Stomach (tissue), 9 donors: Measurements from ENCODE around the gene C8A. TPM values are rescaled to one million over a fixed set of nuclear protein-coding genes. Genes with fewer than 3 reads are reported as not detected.

Experiments
- DNase-seq, 2 donors: peaks; one replicate each; pipeline versions ENCODE4 v3.0.0 to v3.0.0-alpha.2; 2013 to 2019
- H3K27ac ChIP-seq, 5 donors: fragments of 200-600 bp in 4 of 5; sonication (generic) in 4 of 5; one replicate each; pipeline ENCODE4 v1.5.1; 2013 to 2019; ENCODE audit warnings: mild to moderate bottlenecking in 1 of 5, moderate library complexity in 1 of 5
- H3K27me3 ChIP-seq, 3 donors: fragments of 200-600 bp; sonication (generic); one replicate each; pipeline ENCODE4 v1.5.1; 2017 to 2019; ENCODE audit warnings: mixed run types in 1 of 3
- H3K36me3 ChIP-seq, 4 donors: fragments of 200-600 bp; sonication (generic); 1 replicate in 3 of 4; 2 replicates in 1 of 4; pipeline ENCODE4 v1.5.1; 2016 to 2019
- H3K4me1 ChIP-seq, 4 donors: fragments of 200-600 bp; sonication (generic); one replicate each; pipeline ENCODE4 v1.5.1; 2016 to 2019
- H3K4me3 ChIP-seq, 4 donors: fragments of 200-600 bp; sonication (generic) in 3 of 4; one replicate each; pipeline ENCODE4 v1.5.1; 2016 to 2019; ENCODE audit warnings: mild to moderate bottlenecking in 1 of 4
- H3K9me3 ChIP-seq, 4 donors: fragments of 200-600 bp; sonication (generic); one replicate each; pipeline ENCODE4 v1.5.1; 2016 to 2019
- CTCF ChIP-seq, 7 experiments: fragments of 450-650 bp in 4 of 7; fragments of 200-600 bp in 3 of 7; sonication (generic) in 3 of 7; IDR thresholded peaks; one replicate each; pipeline ENCODE4 v1.5.1; 2016 to 2019; ENCODE audit warnings: antibody characterized with exemption in 7 of 7, control low read depth in 2 of 7, mild to moderate bottlenecking in 1 of 7
- EP300 ChIP-seq: sonication (generic); formaldehyde crosslinking; IDR thresholded peaks from one replicate; pipeline ENCODE4 v1.6.1; 2017; ENCODE audit warnings: antibody characterized with exemption
- POLR2A ChIP-seq, 4 donors: fragments of 450-650 bp; IDR thresholded peaks; one replicate each; pipeline ENCODE4 v1.6.1; 2016; ENCODE audit warnings: antibody characterized with exemption in 4 of 4, control low read depth in 2 of 4, mild to moderate bottlenecking in 1 of 4, moderate library complexity in 1 of 4
- POLR2AphosphoS5 ChIP-seq, 3 donors: sonication (generic); formaldehyde crosslinking; IDR thresholded peaks; one replicate each; pipeline ENCODE4 v1.6.1; 2016; ENCODE audit warnings: antibody characterized with exemption in 3 of 3
- WGBS, 5 donors: extraction: QIAGEN DNeasy Blood & Tissue Kit in 3 of 5; methylation state at CpG; one replicate each; pipeline versions ENCODE4 v1.1.5 to v1.1.7; 2013 to 2018; 5-methylcytosine and 5-hydroxymethylcytosine counted together
- intact Hi-C: fragments of 100-400 bp; cut with DNase I; formaldehyde crosslinking; loops from one replicate; pipeline ENCODE4 v1.15.1; 2023; ENCODE audit warnings: low total_unique reads
- polyA plus RNA-seq, 3 donors: library from polyadenylated mRNA; stranded (reverse); fragments of 200-250 nt; gene quantifications; one replicate each; pipeline ENCODE4 v1.2.3, GENCODE V29; 2013
- total RNA-seq, 5 donors: library from RNA; depleted of rRNA; stranded (reverse); fragments of >200 nt; gene quantifications; one replicate each; pipeline versions ENCODE4 v1.1.0 to v1.2.3, GENCODE V29; 2014 to 2016
- donor health status: healthy with polysubstance abuse.
- donor health status: Bipolar disorder and iron deficiency.
- donor health status: healthy.

Gene C8A
- total and polyA plus RNA-seq, 8 donors, result 0.25 to 0.38 TPM; not detected in 6

- Histone ChIP-seq H3K27ac (peak within 1 kb of the TSS; percentile 41 to 50 (median 44)), H3K27me3 (no peaks in the 10 kb centered on the region), H3K4me3 (no peak within 1 kb of the TSS), H3K36me3 (no peaks in the 10 kb centered on the region), H3K9me3 (no peaks in the 10 kb centered on the region), H3K4me1 (peaks cover 8 to 33% (median 26%) of the 10 kb centered on the region in 4 donors)
- WGBS, 5 donors, result 49 to 76% (median 67%) methylated on average over 7 to 10 of the region's 10 CpGs
- peak in 1 of 2 donors; percentile 54 for DNase-seq
- intact Hi-C loops, result no loop called here
- TF ChIP-seq POLR2AphosphoS5 (IDR thresholded peaks at IDR 0.05) (no peak), EP300 (no peak), CTCF (IDR thresholded peaks at IDR 0.05) (no peak), POLR2A (IDR thresholded peaks at IDR 0.05) (no peak)
Measured at GRCh38 chr1:56819387-56819899, 35.2 kb upstream of the C8A start, which contains the start of gene FYB2. FYB2 (minus strand) TSS chr1:56819404; CDS start chr1:56819290, 114 bp downstream.

GRCh38 chr1:56820755-56821461 lies 33.7 kb upstream of the C8A start:
- no peaks in the 10 kb centered on the region for H3K36me3 ChIP-seq
- H3K9me3 ChIP-seq, result no peaks in the 10 kb centered on the region
- H3K27me3 ChIP-seq, result no peaks in the 10 kb centered on the region
- intact Hi-C loops, result loop anchor here (10.0 kb wide), 1 partner anchor 244 kb away; no protein-coding TSS in a partner anchor
- H3K4me3 ChIP-seq, result no peak overlapping the region
- no peak for TF ChIP-seq EP300
- peak in 5 of 7 experiments; percentile 69 to 89 (median 77) for TF ChIP-seq CTCF (IDR thresholded peaks at IDR 0.05)
- H3K4me1 ChIP-seq, result peaks cover 8 to 33% (median 26%) of the 10 kb centered on the region in 4 donors
- H3K27ac ChIP-seq, result peak overlapping the region in 2 of 5 donors; percentile 16 to 26
- WGBS, 5 donors, result 8 to 20% (median 14%) methylated on average over 7 of the region's 7 CpGs
- DNase-seq, result peak; percentile 87 to 89

- DNase-seq, result peak in 1 of 2 donors; percentile 71
- no peak for TF ChIP-seq POLR2A (IDR thresholded peaks at IDR 0.05)
- TF ChIP-seq POLR2AphosphoS5 (IDR thresholded peaks at IDR 0.05), result peak in 1 of 3 donors; percentile 30
- H3K4me1 ChIP-seq, result peaks cover 8 to 33% (median 26%) of the 10 kb centered on the region in 4 donors
- no peaks in the 10 kb centered on the region for H3K36me3 ChIP-seq
- no peaks in the 10 kb centered on the region for H3K27me3 ChIP-seq
- intact Hi-C loops, result loop anchor here (10.0 kb wide), 1 partner anchor 243 kb away; no protein-coding TSS in a partner anchor
- H3K9me3 ChIP-seq, result no peaks in the 10 kb centered on the region
- H3K4me3 ChIP-seq, result no peak overlapping the region
- H3K27ac ChIP-seq, result peak overlapping the region in 2 of 5 donors; percentile 16 to 26
- WGBS, 5 donors, result 0 to 3% (median 0%) methylated on average over 1 of the region's 1 CpG
Measured at GRCh38 chr1:56821462-56821797, 33.2 kb upstream of the C8A start.

DNA sequence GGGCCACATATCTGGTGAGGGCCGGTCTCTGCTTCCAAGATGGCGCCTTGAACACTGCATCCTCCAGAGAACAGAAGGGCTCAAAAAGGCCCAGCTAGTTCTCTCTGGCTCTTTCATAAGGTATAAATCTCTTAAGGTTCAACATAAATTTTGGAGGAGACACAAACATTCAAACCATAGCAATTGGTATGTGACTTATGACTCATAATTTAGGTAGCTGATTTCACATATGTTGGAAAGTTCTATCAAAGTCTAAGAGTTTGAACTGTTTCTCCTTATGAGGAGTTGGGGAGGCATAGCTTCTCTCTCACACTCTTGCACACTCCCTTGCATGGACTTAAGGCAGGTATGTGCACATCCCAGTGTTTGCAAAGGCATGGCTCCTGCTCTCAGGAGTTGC lies 30.3 kb upstream of the C8A start:
- no peak for DNase-seq
- intact Hi-C loops, result loop anchor here (10.0 kb wide), 1 partner anchor 241 kb away; no protein-coding TSS in a partner anchor
- Histone ChIP-seq H3K36me3 (no peaks in the 10 kb centered on the region), H3K4me1 (peaks cover 8 to 18% (median 16%) of the 10 kb centered on the region in 4 donors), H3K27ac (no peak overlapping the region), H3K4me3 (no peak overlapping the region), H3K27me3 (peaks cover 0 to 8% (median 0%) of the 10 kb centered on the region in 3 donors), H3K9me3 (no peaks in the 10 kb centered on the region)
- 69 to 100% (median 93%) methylated on average over 2 of the region's 2 CpGs for WGBS, 5 donors
- TF ChIP-seq EP300 (no peak), POLR2AphosphoS5 (IDR thresholded peaks at IDR 0.05) (no peak), POLR2A (IDR thresholded peaks at IDR 0.05) (no peak), CTCF (IDR thresholded peaks at IDR 0.05) (no peak)
